Activated naive CD4-positive, alpha-beta T cell (primary cell): ENCODE measurements around the gene OR4E2.
"Not testable (repeated sequence)": the region's sequence is repeated elsewhere in the genome, so short reads cannot be mapped to it uniquely, and the experiment has no call there.

Experiments used
- DNase-seq, 4 experiments: peaks; one replicate each; lab custom pipeline; 2025; lab: John Stamatoyannopoulos, UW

The OR4E2 gene, protein sequence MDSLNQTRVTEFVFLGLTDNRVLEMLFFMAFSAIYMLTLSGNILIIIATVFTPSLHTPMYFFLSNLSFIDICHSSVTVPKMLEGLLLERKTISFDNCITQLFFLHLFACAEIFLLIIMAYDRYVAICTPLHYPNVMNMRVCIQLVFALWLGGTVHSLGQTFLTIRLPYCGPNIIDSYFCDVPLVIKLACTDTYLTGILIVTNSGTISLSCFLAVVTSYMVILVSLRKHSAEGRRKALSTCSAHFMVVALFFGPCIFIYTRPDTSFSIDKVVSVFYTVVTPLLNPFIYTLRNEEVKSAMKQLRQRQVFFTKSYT

DNA sequence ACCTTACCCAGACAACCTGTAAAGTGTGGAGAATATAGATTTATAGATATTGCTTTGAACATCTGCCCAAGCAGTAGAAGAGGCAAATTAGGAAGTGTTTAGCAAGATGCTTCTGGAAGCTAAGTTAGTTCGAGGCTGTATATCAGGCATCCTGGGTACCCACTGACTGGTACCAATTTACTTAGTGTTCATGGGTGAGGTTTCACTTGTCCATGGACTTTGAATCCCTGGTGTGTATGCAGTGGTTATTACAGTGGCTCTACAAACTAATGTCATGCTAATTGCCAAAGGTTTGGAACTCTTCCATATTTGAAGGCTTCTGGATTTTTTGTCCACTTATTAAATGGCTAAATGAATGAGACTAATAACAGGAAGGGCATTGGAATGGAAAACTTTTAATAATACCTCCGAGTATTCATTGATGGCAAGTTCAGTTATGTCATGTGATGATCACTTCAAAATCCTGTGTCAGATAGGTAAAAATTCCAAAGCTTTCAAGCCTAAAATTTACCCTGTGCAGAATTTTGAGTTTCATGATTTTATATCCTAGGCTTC is at the start of gene OR4E2:
OR4E2 (plus strand) TSS at position 505 of the 555 bp plus-strand sequence. CDS start 11,248 bp downstream, outside the sequence.
- no peak for DNase-seq

DNA sequence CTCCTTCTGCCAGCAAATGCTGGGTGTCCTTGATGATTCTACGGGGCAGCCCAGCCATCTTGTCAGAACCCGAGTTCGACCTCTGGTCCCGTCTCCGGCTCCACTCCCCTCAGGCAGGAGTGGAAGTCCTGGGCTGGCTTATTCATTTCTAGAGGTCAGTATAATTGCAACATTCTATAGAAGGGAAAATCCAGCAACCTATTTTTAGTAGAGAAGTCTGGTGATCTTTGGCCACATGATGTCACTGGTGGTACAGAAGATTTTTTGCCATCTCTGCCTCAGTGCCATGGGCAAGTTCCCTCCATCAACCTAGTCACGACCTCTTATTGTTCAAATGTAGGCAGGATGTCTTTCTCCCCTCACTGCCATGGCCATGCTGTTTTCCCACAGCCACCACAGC is 41.3 kb upstream of the OR4E2 start:
- no peak for DNase-seq

DNA sequence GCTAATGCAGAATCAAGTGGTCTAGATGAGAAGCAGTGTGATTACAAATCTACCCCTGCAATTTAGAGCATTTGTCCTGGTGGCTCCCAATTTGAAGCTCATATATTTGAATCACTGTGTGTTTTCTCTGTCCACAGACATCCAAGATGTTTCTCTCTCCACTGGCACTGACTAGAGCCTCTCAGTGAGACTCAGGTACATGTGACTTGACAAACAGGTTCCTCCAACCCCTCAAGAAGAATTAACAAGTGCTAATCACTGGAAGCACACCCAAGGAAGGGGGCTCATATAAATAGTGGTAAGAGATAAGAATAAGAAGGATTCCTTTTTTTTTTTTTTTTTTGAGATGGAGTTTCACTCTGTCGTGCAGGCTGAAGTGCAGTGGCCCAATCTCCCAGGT is 39.4 kb upstream of the OR4E2 start:
- no peak for DNase-seq

GRCh38 chr14:21617614-21618013 is 36.0 kb upstream of the OR4E2 start:
- no peak for DNase-seq

DNA sequence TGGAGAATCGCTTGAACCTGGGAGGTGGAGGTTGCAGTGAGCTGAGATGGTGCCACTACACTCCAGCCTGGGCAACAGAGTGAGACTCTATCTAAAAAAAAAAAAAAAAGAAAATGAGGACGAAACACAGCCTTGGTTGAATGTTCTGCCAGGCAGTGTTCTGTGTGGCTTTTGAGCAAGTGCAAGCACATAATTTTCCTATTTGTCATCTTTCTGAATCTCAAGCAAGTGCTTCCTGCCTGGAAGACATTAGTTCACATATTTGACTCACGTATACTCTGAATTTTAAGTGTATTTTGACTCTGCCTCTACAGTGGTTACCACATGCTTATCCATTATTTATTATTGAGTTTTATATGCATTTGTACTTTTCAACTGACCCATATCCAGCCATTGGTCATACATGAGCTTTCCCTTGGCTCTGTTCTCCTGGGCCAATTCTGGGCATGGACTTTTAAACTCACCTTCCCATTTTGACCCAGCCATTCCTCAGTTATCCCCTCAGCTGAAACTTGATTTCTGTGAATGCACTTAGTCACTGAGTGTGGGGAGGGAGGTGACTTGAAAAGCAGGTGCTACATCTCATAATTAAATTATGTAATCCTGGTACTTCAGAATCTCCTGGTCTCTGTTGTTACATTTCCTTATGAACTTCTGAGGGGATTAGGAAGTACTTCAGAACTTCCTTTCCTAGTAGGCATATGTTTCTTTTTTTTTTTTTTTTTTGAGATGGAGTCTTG is 27.0 kb upstream of the OR4E2 start:
- no peak for DNase-seq

- DNase-seq = not testable (repeated sequence)
Measured at GRCh38 chr14:21630503-21630902, 23.1 kb upstream of the OR4E2 start.

DNA sequence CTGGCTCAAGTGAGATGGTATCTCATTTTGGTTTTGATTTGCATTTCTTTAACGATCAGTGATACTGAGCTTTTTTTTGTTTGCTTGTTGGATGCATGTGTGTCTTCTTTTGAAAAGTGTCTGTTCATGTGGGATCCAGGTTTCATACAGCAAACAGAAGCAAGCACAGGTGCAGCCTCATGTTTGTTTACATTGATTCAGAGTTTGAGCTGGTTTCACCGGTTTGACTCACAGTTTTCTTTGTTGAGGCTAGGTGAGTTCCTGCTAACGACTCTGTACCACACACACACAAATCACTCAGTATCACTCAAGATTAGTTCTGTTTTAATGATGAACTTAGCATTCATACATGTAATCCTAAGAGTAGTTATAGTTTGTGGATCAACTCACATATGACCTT is 22.6 kb upstream of the OR4E2 start:
- no peak for DNase-seq

DNA sequence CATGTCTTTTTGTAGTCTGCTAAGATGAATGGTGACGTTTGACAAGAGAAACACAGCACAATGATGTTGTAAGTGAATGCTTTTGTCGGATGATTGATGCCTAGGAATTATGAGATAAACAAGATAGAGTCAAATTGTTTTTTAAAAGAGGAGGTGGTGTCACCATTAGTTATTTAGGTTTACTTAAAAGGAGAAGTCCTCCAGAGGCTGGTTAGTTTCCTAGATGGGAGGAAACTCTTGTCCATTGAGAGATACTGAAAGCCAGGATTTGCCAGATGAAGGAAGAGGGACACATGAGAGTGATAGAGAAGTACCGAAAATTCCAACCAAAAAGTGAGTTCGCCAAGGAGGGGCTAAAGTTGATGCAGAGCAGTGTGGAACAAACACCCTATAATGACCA is 18.8 kb upstream of the OR4E2 start, which contains the start of gene OR10G2:
OR10G2 (minus strand) TSS at position 101 of the 400 bp plus-strand sequence; CDS start at position 3, 98 bp downstream.
- DNase-seq = no peak

DNA sequence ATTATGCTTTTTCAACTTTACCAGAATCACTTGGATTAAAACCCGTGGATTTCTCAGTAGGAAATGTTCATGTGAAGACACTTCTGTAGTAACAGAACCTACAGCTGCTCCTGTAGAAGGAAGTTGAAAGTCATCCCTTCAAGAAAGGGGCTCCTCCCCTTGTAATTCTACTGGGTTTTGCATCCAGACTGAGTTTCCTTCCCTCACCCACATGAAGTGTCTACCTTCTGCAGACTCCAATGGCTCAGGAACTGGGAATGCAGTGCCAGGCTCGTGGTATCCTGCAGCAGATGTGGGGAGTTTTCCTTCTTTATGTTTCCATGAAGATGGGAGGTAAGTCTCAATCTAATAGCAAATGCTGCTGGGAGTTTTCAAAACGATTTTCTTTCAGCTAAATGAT is 11.0 kb upstream of the OR4E2 start:
- DNase-seq = no peak

- DNase-seq = no peak
Measured at GRCh38 chr14:21643407-21643806, 10.2 kb upstream of the OR4E2 start.

GRCh38 chr14:21647380-21647779 is 6.3 kb upstream of the OR4E2 start:
- no peak for DNase-seq

DNA sequence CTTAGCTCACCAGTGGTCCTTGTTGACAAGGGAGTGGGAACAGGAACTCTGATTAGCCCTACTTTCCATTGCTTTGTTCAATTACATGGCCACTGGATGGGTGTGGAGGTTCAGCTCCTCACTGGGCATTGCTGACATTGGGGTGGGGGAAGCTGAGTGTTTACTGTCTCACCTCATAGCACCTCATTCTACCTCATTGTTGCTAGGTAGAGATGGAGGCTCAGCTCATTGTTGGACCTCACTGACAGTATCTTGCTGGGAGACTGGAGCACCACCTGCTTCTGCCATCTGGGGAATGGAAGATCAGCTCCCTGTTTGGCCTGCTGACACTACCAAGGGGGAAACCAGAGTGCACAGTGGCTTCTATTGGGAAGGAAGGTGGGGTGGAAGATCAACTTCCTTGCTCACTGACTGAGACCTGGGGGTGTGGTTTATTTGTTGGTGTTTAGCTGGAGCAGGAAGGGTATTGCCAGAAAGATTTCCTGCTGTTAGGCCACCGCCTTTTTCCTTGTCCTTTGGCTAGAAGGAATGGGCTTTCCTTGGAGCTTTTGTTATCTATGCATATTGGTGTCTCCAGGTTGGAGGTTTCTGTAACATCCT is 1.3 kb upstream of the OR4E2 start:
- no peak for DNase-seq

DNA sequence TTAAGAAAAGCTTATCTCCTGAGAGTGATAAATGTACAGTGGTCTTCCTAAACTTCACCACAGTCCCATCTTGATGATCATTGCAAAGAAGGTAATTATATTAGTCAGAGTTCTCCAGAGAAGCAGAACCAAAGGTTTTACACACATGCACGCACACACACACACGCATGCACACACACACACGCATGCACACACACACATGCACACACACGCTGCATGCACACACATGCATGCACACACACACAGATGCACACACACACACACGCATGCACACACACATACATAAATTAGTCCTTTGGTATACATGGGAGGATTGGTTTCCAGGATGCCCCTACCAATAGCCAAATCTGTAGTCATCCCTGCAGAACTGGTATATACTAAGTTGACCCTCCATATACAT is 580 bp downstream of the OR4E2 start:
- no peak for DNase-seq

GRCh38 chr14:21656980-21657379 is 3.3 kb downstream of the OR4E2 start:
- DNase-seq = no peak

GRCh38 chr14:21668377-21668776 is 14.7 kb downstream of the OR4E2 start:
- no peak for DNase-seq

- DNase-seq = no peak
Measured at GRCh38 chr14:21669284-21669683, 15.6 kb downstream of the OR4E2 start.

DNA sequence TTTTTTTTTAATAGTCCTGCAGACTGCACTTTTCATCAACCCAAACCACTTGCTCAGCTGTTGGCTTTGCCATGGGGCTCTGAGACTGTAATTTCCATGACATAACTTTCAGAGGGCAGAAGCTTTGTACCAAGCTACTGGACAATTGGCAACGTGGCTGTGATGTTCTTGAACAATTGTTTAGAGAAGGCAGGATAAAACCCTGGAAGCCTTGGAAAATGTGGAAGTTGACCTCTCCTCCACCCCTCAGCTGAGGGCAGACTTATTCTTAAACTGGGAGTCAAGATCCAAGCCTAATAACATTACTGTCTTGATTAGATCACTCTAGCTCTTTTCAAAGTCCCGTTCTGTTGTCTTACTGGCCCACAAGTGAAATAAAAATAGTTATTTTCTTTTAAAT is 17.7 kb downstream of the OR4E2 start:
- no peak for DNase-seq

DNA sequence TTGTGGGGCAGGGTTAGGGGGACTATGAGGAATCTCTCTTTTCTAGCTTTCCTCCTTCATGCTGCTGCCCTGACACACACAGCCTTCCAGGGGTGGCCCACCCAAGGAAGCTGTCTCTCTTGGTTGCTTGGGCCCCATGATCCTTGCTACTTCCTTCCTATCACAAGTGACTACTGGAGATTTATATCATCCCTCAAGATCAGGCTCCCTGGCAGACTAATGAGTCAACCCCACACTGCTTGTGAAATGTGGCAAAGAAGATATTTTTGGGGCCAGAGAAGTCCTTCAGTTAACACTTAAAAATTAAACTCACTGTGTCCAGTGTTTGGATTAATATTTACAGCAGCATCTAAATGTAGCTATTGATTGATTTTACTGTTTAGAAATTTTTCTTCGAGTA is 18.5 kb downstream of the OR4E2 start:
- no peak for DNase-seq

GRCh38 chr14:21673718-21674117 is 20.1 kb downstream of the OR4E2 start, which contains the start of gene OR4E1:
TSS of gene OR4E1 (minus strand) at chr14:21673818. CDS start at chr14:21670935, 2,883 bp downstream.
- no peak for DNase-seq

- DNase-seq = no peak
Measured at GRCh38 chr14:21675566-21675965, 21.9 kb downstream of the OR4E2 start.

GRCh38 chr14:21680072-21680471 is 26.4 kb downstream of the OR4E2 start:
- DNase-seq = no peak

DNA sequence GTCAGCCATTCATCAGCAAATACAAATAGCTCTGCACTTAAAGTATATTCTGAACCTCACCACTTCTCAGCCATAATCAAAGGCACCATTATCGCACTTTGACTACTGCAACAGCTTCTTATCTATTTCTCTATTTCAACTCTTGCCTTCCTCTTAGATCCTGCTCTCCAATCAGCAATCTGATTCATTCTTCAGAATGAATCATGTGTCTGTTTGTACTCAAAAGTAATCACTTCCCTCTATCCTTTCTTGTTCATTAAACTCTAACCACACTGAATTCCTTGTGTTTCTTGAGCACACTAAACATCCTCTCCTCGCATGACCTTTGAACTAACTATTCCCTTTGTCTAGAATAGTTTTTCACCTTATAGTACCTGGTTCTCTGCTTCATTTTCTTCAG is 32.8 kb downstream of the OR4E2 start:
- no peak for DNase-seq

- DNase-seq = no peak
Measured at GRCh38 chr14:21694425-21694824, 40.8 kb downstream of the OR4E2 start.
